GM18951 (cell line): Measurements from ENCODE around the gene RHBDD3.
"Not testable (repeated sequence)": the region's sequence is repeated elsewhere in the genome, so short reads cannot be mapped to it uniquely, and the experiment has no call there.

Source experiments
- POLR2A ChIP-seq: IDR thresholded peaks from 4 replicates; pipeline ENCODE4 v1.6.1; 2011; ENCODE audit warnings: mild to moderate bottlenecking; ENCODE audit not compliant: insufficient read length, insufficient read depth; ENCODE audit errors: extremely low read depth
- in situ Hi-C: fragments of 300-500 bp; cut with MboI; formaldehyde crosslinking; loops from one replicate; pipeline ENCODE4 v1.12.0; 2022; ENCODE audit warnings: low sequenced_read_pairs, mixed read lengths, inconsistent platforms; ENCODE audit not compliant: unreplicated experiment

RHBDD3 gene

GRCh38 chr22:29233277-29233877, 34.4 kb downstream of the RHBDD3 start:
- in situ Hi-C loops, result loop anchor here (25.0 kb wide), 1 partner anchor 371 kb away; no protein-coding TSS in a partner anchor
- TF ChIP-seq POLR2A, result no peak

- in situ Hi-C loops, result loop anchor here (25.0 kb wide), 1 partner anchor 370 kb away; no protein-coding TSS in a partner anchor
- TF ChIP-seq POLR2A, result no peak
Observed at GRCh38 chr22:29231971-29232959, 35.5 kb downstream of the RHBDD3 start.

- TF ChIP-seq POLR2A, result peak; percentile 21
- in situ Hi-C loops, result loop anchor here (25.0 kb wide), 1 partner anchor 369 kb away; no protein-coding TSS in a partner anchor
Observed at GRCh38 chr22:29230972-29231875, 36.6 kb downstream of the RHBDD3 start.

DNA sequence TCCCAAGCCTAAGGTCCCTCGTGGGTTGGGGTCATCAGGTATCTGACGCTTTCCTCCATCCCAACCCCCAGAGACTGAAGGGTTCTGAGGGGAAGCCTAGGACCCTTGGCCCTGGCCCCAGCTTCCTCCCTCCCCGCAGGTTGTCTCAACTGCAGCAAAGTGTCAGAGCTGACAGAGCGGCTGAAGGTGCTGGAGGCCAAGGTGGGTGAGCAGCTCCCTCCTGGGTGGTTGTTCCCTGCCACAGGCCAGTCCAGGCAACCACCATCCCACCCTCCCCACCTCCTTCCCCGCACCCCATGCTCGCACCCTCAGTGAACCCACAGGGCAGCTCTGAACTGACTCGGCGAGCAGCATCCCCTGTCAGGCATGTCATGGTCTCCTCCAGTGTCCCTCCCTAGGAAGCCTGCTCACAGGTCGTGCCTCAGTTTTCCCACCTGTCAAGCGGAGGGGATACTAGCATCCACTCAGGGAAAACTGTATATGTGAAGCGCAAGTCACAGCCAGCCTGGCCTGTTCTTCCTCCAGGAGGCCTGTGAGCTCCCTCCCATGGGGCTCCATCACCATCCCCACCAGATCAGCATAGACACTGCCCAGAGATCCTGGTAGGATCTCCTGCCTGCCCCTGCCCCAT, 41.3 kb downstream of the RHBDD3 start:
- in situ Hi-C loops, result loop anchor here (25.0 kb wide), 1 partner anchor 364 kb away; no protein-coding TSS in a partner anchor
- TF ChIP-seq POLR2A, result no peak

DNA sequence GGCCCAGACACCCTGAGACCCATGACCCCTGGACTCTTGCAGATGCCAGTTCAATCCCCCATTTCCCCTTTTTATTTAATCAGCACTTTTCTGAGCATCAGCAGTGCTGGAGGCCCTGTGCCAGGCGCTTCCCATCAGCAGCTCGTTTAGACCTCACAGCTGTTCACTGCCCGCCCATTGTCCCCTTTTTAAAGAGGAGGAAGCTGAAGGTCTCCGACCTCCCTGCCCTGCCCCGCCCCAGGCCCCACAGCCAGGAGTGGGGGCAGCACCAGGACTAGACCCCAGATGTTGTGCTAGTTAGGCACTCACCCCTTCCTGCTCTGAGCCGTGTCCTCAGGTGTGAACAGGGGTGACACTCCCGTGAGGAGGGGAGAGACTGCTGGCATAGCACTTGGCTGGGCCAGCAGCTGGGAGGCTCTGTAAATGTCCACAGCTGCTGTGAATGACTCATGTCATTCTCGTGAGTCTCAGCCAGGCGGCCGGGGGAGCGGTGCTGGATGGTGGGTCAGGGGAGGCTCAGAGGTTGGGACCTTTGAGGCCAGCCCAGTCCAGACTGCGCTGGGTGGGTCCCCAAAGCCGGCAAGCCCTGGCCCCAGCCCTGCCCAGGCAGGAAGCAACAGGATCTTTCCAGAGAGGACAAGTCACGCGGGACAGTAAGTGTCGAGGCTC, 42.2 kb downstream of the RHBDD3 start:
- TF ChIP-seq POLR2A, result no peak
- in situ Hi-C loops, result loop anchor here (25.0 kb wide), 1 partner anchor 363 kb away; no protein-coding TSS in a partner anchor

DNA sequence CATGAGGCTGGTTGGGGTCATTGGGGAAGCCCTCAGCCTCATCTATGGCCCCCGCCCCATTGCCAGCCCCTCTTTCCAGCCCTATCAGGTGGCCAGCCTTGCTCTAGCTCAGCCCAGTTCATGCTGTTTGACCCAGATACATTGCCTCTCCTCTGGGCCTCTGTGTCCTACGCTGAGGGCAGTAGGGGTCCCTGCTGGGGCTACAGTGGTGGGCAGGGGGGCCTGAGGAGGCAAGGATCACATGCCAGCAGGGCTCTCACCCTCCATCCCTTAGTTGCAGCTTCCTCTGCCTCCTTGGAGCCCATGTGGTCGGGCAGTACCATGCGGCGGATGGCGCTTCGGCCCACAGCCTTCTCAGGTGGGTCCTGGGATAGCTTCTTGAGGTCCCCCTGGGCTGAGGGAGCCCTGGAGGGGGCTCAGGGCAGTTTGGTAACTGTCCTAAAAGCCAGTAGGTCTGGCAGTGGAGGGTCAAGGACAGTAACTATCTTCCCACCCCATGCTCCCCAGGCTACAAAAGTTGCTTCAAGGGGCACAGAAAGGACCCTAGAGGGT, 42.8 kb downstream of the RHBDD3 start:
- TF ChIP-seq POLR2A, result peak; percentile 20
- in situ Hi-C loops, result loop anchor here (25.0 kb wide), 1 partner anchor 363 kb away; no protein-coding TSS in a partner anchor

DNA sequence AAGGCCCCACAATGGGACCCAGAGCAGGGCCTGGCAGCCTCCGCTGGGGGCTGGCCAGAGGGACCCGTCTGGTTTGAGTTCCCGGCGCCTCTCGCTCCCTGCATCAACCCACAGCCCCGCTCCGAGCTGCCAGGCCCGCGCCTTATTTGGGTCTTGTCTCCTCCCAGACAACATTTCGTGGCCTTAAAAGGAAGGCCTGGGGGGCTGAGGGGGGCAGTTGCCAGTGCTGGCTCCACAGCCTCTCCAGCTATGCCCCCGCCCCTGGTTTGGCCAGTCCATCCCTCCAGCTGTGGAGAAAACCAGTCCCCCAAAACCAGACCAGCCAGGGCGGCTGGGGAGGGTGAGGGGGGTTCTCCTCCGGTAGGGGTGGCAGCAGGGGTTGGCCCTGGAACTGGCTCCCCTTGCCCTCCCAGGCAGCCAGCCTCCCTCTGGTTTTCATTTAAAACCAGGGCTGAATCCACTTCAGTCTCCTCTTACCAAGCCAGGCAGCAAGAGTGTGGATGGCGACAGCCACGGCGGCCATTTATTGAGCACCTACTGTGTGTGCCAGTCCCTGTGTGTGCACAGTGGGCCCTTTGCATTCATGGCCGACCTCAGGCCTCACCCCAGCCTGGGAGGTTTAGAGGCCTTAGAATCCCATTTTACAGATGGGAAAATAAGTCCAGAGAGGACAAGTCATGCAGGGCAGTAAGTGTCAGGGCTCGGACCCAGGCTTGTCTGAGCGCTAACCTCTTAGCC, 43.5 kb downstream of the RHBDD3 start:
- in situ Hi-C loops, result no loop called here
- TF ChIP-seq POLR2A, result no peak

DNA sequence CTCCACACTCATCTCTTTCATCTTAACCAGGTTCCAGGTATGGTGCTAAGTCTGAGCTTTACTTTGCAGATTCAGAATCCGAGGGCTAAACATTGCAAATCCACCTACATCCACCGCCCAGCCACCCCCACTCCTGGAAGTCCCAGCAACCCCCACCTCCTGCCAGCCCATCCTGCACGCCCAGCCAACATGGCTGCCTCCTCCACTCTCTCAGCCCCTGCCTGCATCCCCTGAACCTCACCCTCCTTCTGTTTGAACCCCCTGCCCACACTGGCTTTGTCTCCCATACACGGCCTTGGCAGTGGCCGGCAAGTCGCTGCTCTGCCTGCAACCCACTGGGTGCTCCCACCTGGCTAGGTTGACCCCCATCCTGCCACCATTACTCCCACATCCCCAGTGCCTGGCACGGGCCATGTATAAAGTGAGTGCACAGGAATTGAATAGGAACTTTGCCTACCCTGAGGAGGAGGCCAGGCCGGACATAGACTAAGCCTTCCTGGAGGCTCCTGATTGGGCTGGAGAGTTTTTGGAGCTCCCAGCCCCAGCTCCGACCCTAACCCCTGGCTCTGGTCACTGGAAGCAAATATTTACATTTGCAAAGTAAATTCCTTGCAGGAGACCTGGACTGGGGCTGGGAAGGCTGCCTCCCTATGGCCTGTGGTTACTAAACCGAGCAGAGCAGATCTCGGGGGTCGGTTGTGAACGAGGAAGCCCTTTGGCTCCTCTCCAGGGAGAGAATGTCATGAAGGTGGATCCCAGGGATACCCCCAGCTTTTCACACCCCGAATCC, 47.7 kb downstream of the RHBDD3 start:
- in situ Hi-C loops, result no loop called here
- peak; percentile 13 for TF ChIP-seq POLR2A

- in situ Hi-C loops, result not testable (repeated sequence)
Observed at GRCh38 chr22:29219409-29219782, 48.4 kb downstream of the RHBDD3 start.

DNA sequence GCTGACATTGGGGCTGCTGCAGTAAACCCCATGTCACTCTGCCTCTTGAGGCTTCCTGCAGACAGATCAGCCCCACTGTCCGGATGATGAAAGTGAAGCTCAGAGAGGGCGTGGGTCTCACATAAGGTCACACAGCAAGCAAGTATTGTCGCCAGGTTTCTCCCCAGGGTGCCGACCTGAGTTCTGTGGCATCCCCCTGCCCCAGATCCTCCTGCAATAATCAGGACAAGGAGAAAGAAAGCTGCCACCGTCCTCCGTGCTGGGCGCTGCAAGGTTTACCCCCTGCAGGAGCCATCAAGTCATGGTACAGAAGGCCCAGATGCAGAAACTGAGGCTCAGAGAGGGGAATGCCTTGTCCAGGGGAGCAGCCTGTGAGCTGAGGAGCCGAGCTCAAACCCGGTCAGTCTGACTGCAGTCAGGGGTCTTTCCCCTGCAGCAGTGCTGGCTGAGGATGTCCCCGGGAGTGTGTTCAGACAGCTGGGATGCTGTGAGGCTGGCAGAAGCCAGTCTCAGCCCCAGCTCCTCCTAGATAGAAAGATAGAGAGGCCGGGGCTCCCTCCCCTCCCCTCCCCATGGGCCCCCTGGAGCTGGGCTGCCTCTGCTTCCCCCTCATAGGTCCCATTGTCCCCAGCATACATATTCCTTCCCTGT, 48.9 kb downstream of the RHBDD3 start:
- TF ChIP-seq POLR2A, result no peak
- in situ Hi-C loops, result no loop called here
